ENCODE data around the gene FAM9C. TPM values are rescaled to one million over a fixed set of nuclear protein-coding genes. Genes with fewer than 3 reads are reported as not detected.

Gene FAM9C
- total RNA-seq, 1 donor from 2014 or later: not detected

- peaks cover 11% of the 10 kb centered on the region for H3K4me1 ChIP-seq
- intact Hi-C loops (cut with DNase I): no loop called here
- H3K9me3 ChIP-seq: no peaks in the 10 kb centered on the region
- no peak overlapping the region for H3K4me3 ChIP-seq
- no peak overlapping the region for H3K27ac ChIP-seq
- DNase-seq: no peak
- no peaks in the 10 kb centered on the region for H3K27me3 ChIP-seq (ENCODE audit: low read depth)
- ATAC-seq: no peak
- H3K36me3 ChIP-seq: no peaks in the 10 kb centered on the region
- TF ChIP-seq, protein P1, sequence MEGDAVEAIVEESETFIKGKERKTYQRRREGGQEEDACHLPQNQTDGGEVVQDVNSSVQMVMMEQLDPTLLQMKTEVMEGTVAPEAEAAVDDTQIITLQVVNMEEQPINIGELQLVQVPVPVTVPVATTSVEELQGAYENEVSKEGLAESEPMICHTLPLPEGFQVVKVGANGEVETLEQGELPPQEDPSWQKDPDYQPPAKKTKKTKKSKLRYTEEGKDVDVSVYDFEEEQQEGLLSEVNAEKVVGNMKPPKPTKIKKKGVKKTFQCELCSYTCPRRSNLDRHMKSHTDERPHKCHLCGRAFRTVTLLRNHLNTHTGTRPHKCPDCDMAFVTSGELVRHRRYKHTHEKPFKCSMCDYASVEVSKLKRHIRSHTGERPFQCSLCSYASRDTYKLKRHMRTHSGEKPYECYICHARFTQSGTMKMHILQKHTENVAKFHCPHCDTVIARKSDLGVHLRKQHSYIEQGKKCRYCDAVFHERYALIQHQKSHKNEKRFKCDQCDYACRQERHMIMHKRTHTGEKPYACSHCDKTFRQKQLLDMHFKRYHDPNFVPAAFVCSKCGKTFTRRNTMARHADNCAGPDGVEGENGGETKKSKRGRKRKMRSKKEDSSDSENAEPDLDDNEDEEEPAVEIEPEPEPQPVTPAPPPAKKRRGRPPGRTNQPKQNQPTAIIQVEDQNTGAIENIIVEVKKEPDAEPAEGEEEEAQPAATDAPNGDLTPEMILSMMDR (IDR thresholded peaks at IDR 0.05): no peak
Observed at GRCh38 chrX:13050151-13050550, 5.7 kb upstream of the FAM9C start.

GRCh38 chrX:13048280-13048679 is 3.9 kb upstream of the FAM9C start:
- H3K9me3 ChIP-seq: no peaks in the 10 kb centered on the region
- intact Hi-C loops (cut with DNase I): no loop called here
- H3K27me3 ChIP-seq (ENCODE audit: low read depth): no peaks in the 10 kb centered on the region
- no peak overlapping the region for H3K27ac ChIP-seq
- no peaks in the 10 kb centered on the region for H3K36me3 ChIP-seq
- DNase-seq: no peak
- no peak for ATAC-seq
- peaks cover 11% of the 10 kb centered on the region for H3K4me1 ChIP-seq
- no peak overlapping the region for H3K4me3 ChIP-seq
- TF ChIP-seq, protein P1 (IDR thresholded peaks at IDR 0.05): no peak

DNA sequence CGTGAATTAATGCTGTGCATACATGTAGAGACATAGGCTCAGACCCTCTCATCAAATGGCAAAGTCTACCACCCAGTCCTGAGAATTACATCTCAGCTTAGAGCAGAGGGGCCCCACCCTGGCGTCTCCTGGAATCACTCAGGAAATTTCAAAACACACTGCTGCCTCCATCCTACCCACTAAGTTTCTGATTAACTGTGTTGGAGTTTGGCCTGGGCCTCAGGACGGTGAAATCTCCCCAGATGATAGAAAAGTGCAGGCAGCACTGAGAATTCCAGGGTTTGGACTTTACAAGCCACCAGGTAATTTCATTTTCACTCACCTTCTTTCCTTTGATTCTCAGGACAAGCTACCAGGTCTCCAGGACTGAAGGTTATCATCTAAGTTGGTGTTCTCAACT is 3.3 kb upstream of the FAM9C start:
- Histone ChIP-seq H3K27me3 (ENCODE audit: low read depth) (no peaks in the 10 kb centered on the region), H3K36me3 (no peaks in the 10 kb centered on the region), H3K27ac (no peak overlapping the region), H3K4me1 (peaks cover 10% of the 10 kb centered on the region), H3K9me3 (no peaks in the 10 kb centered on the region), H3K4me3 (no peak overlapping the region)
- TF ChIP-seq, protein P1 (IDR thresholded peaks at IDR 0.05): no peak
- DNase-seq: no peak
- ATAC-seq: no peak
- intact Hi-C loops (cut with DNase I): no loop called here

- Histone ChIP-seq H3K4me1 (no peaks in the 10 kb centered on the region), H3K27me3 (ENCODE audit: low read depth) (no peaks in the 10 kb centered on the region), H3K36me3 (no peaks in the 10 kb centered on the region), H3K4me3 (no peak overlapping the region), H3K27ac (no peak overlapping the region), H3K9me3 (no peaks in the 10 kb centered on the region)
- no peak for DNase-seq
- TF ChIP-seq, protein P1 (IDR thresholded peaks at IDR 0.05): no peak
- intact Hi-C loops (cut with DNase I): no loop called here
- ATAC-seq: no peak
Observed at GRCh38 chrX:13046141-13046855, 1.9 kb upstream of the FAM9C start.

- Histone ChIP-seq H3K36me3 (no peaks in the 10 kb centered on the region), H3K27me3 (ENCODE audit: low read depth) (no peaks in the 10 kb centered on the region), H3K9me3 (no peaks in the 10 kb centered on the region), H3K4me1 (no peaks in the 10 kb centered on the region), H3K27ac (no peak overlapping the region), H3K4me3 (no peak overlapping the region)
- TF ChIP-seq, protein P1 (IDR thresholded peaks at IDR 0.05): no peak
- DNase-seq: no peak
- ATAC-seq: no peak
- intact Hi-C loops (cut with DNase I): no loop called here
Observed at GRCh38 chrX:13043938-13044337, 482 bp downstream of the FAM9C start.

Data from lower lobe of right lung (tissue), 2 donors.